Vagina (tissue), 2 donors: ENCODE measurements around the gene PKIB. TPM values are rescaled to one million over a fixed set of nuclear protein-coding genes. Genes with fewer than 3 reads are reported as not detected.

ENCODE experiments used
- DNase-seq, 2 donors: peaks; one replicate each; pipeline ENCODE4 v3.0.0-alpha.2; 2017; ENCODE audit errors: extremely low spot score in 2 of 2
- H3K27ac ChIP-seq: fragments of 200-600 bp; sonication (generic); one replicate; pipeline ENCODE4 v1.5.1; 2019
- H3K27me3 ChIP-seq: fragments of 200-600 bp; sonication (generic); one replicate; pipeline ENCODE4 v1.5.1; 2019
- H3K36me3 ChIP-seq, 2 donors: fragments of 200-600 bp; sonication (generic); one replicate each; pipeline ENCODE4 v1.5.1; 2017 to 2019
- H3K4me1 ChIP-seq: fragments of 200-600 bp; sonication (generic); one replicate; pipeline ENCODE4 v1.5.1; 2019
- H3K4me3 ChIP-seq, 2 donors: fragments of 200-600 bp; sonication (generic); 1 replicate in 1 of 2; 2 replicates in 1 of 2; pipeline ENCODE4 v1.5.1; 2016 to 2019
- H3K9me3 ChIP-seq: fragments of 200-600 bp; sonication (generic); one replicate; pipeline ENCODE4 v1.5.1; 2019
- CTCF ChIP-seq, 3 experiments: fragments of 450-650 bp in 2 of 3; fragments of 200-600 bp in 1 of 3; sonication (generic) in 1 of 3; IDR thresholded peaks; one replicate each; pipeline ENCODE4 v1.5.1; 2017 to 2019; ENCODE audit warnings: antibody characterized with exemption in 3 of 3, mild to moderate bottlenecking in 2 of 3, moderate library complexity in 2 of 3
- POLR2A ChIP-seq, 2 donors: fragments of 450-650 bp; IDR thresholded peaks; one replicate each; pipeline ENCODE4 v1.6.1; 2017; ENCODE audit warnings: antibody characterized with exemption in 2 of 2, mild to moderate bottlenecking in 2 of 2, moderate library complexity in 2 of 2
- POLR2AphosphoS5 ChIP-seq, 2 donors: sonication (generic); formaldehyde crosslinking; IDR thresholded peaks; one replicate each; pipeline ENCODE4 v1.9.0; 2017; ENCODE audit warnings: antibody characterized with exemption in 2 of 2, mild to moderate bottlenecking in 2 of 2, low read depth in 1 of 2; ENCODE audit not compliant: insufficient read depth in 1 of 2
- intact Hi-C: fragments of 100-400 bp; cut with DNase I; formaldehyde crosslinking; loops from one replicate; pipeline ENCODE4 v1.15.1; 2023
- total RNA-seq: library from RNA; depleted of rRNA; stranded (reverse); fragments of >200 nt; gene quantifications from one replicate; pipeline ENCODE4 v1.2.3, GENCODE V29; 2016

PKIB gene
- total RNA-seq, 1 donor from 2014 or later: 2.7 TPM

- Histone ChIP-seq H3K36me3 (no peaks in the 10 kb centered on the region), H3K27ac (no peak overlapping the region), H3K4me3 (no peak overlapping the region), H3K27me3 (no peaks in the 10 kb centered on the region), H3K9me3 (no peaks in the 10 kb centered on the region), H3K4me1 (no peaks in the 10 kb centered on the region)
- no peak for DNase-seq
- intact Hi-C loops: no loop called here
- TF ChIP-seq POLR2A (IDR thresholded peaks at IDR 0.05): no peak
- no peak for TF ChIP-seq POLR2AphosphoS5 (IDR thresholded peaks at IDR 0.05; ENCODE audit: insufficient read depth in 1 of 2, low read depth in 1 of 2)
- no peak for TF ChIP-seq CTCF (IDR thresholded peaks at IDR 0.05)
These were observed 12.3 kb downstream of the PKIB start for GRCh38 chr6:122622479-122622878.

- Histone ChIP-seq H3K27ac (no peak overlapping the region), H3K9me3 (no peaks in the 10 kb centered on the region), H3K4me1 (no peaks in the 10 kb centered on the region), H3K36me3 (no peaks in the 10 kb centered on the region), H3K27me3 (no peaks in the 10 kb centered on the region), H3K4me3 (no peak overlapping the region)
- intact Hi-C loops: no loop called here
- DNase-seq: no peak
- TF ChIP-seq POLR2AphosphoS5 (IDR thresholded peaks at IDR 0.05; ENCODE audit: insufficient read depth in 1 of 2, low read depth in 1 of 2) (no peak), POLR2A (IDR thresholded peaks at IDR 0.05) (no peak), CTCF (IDR thresholded peaks at IDR 0.05) (no peak)
These were observed 13.1 kb downstream of the PKIB start for GRCh38 chr6:122623279-122623678.

- no peak overlapping the region for H3K27ac ChIP-seq
- no peak for DNase-seq
- H3K4me3 ChIP-seq: no peak overlapping the region
- intact Hi-C loops: no loop called here
- no peaks in the 10 kb centered on the region for H3K27me3 ChIP-seq
- no peaks in the 10 kb centered on the region for H3K9me3 ChIP-seq
- no peaks in the 10 kb centered on the region for H3K4me1 ChIP-seq
- TF ChIP-seq POLR2A (IDR thresholded peaks at IDR 0.05) (no peak), POLR2AphosphoS5 (IDR thresholded peaks at IDR 0.05; ENCODE audit: insufficient read depth in 1 of 2, low read depth in 1 of 2) (no peak), CTCF (IDR thresholded peaks at IDR 0.05) (no peak)
- H3K36me3 ChIP-seq: no peaks in the 10 kb centered on the region
These were observed 14.6 kb downstream of the PKIB start for GRCh38 chr6:122624853-122625252.

GRCh38 chr6:122628714-122629113 lies 18.5 kb downstream of the PKIB start:
- H3K27me3 ChIP-seq: no peaks in the 10 kb centered on the region
- no peaks in the 10 kb centered on the region for H3K4me1 ChIP-seq
- intact Hi-C loops: no loop called here
- no peak overlapping the region for H3K27ac ChIP-seq
- no peak overlapping the region for H3K4me3 ChIP-seq
- no peaks in the 10 kb centered on the region for H3K9me3 ChIP-seq
- DNase-seq: no peak
- TF ChIP-seq CTCF (IDR thresholded peaks at IDR 0.05) (no peak), POLR2A (IDR thresholded peaks at IDR 0.05) (no peak), POLR2AphosphoS5 (IDR thresholded peaks at IDR 0.05; ENCODE audit: insufficient read depth in 1 of 2, low read depth in 1 of 2) (no peak)
- H3K36me3 ChIP-seq: no peaks in the 10 kb centered on the region

GRCh38 chr6:122631571-122632249 lies 21.5 kb downstream of the PKIB start:
- Histone ChIP-seq H3K4me3 (no peak overlapping the region), H3K36me3 (no peaks in the 10 kb centered on the region), H3K27me3 (no peaks in the 10 kb centered on the region), H3K4me1 (no peaks in the 10 kb centered on the region), H3K9me3 (no peaks in the 10 kb centered on the region), H3K27ac (no peak overlapping the region)
- intact Hi-C loops: no loop called here
- TF ChIP-seq POLR2A (IDR thresholded peaks at IDR 0.05) (no peak), POLR2AphosphoS5 (IDR thresholded peaks at IDR 0.05; ENCODE audit: insufficient read depth in 1 of 2, low read depth in 1 of 2) (no peak), CTCF (IDR thresholded peaks at IDR 0.05) (no peak)
- no peak for DNase-seq
